H9 (cell line): ENCODE results near the gene SMO. TPM values are rescaled to one million over a fixed set of nuclear protein-coding genes. Genes with fewer than 3 reads are reported as not detected.

Experiments
- DNase-seq: peaks from one replicate; pipeline ENCODE4 v3.0.0-alpha.2; 2017
- H2AFZ ChIP-seq: one replicate; pipeline ENCODE4 v1.6.1; 2013; ENCODE audit warnings: mild to moderate bottlenecking, low read length, control low read depth, moderate library complexity
- H2AK5ac ChIP-seq: 2 replicates; pipeline ENCODE4 v1.6.1; 2013; ENCODE audit warnings: low read length, control low read depth, mixed read lengths; ENCODE audit not compliant: insufficient read length
- H2BK120ac ChIP-seq: one replicate; pipeline ENCODE4 v1.6.1; 2013; ENCODE audit warnings: low read depth, mild to moderate bottlenecking, low read length, control low read depth, inconsistent platforms; ENCODE audit not compliant: poor library complexity, severe bottlenecking
- H2BK12ac ChIP-seq: 2 replicates; pipeline ENCODE4 v1.6.1; 2013; ENCODE audit warnings: low read length, control low read depth, mixed read lengths, low read depth; ENCODE audit not compliant: insufficient read length
- H2BK15ac ChIP-seq: 2 replicates; pipeline ENCODE4 v1.6.1; 2013; ENCODE audit warnings: low read depth, low read length, control low read depth
- H2BK20ac ChIP-seq: one replicate; pipeline ENCODE4 v1.6.1; 2013; ENCODE audit warnings: low read depth, mild to moderate bottlenecking, low read length, control low read depth, inconsistent platforms; ENCODE audit not compliant: poor library complexity, severe bottlenecking
- H2BK5ac ChIP-seq: 2 replicates; pipeline ENCODE4 v1.6.1; 2013; ENCODE audit warnings: low read length, control low read depth, mixed read lengths; ENCODE audit not compliant: insufficient read length
- H3K14ac ChIP-seq: 2 replicates; pipeline ENCODE4 v1.6.1; 2013; ENCODE audit warnings: low read length, control low read depth; ENCODE audit not compliant: insufficient read depth
- H3K18ac ChIP-seq: 2 replicates; pipeline ENCODE4 v1.6.1; 2013; ENCODE audit warnings: low read depth, mild to moderate bottlenecking, mixed read lengths, low read length, control low read depth; ENCODE audit not compliant: insufficient read length
- H3K23ac ChIP-seq: 2 replicates; pipeline ENCODE4 v1.6.1; 2013; ENCODE audit warnings: low read length, control low read depth, mixed read lengths, low read depth; ENCODE audit not compliant: insufficient read length
- H3K23me2 ChIP-seq: 2 replicates; pipeline ENCODE4 v1.6.1; 2013; ENCODE audit warnings: low read depth, mild to moderate bottlenecking, mixed read lengths, low read length, control low read depth; ENCODE audit not compliant: insufficient read length, poor library complexity, severe bottlenecking
- H3K27ac ChIP-seq: 2 replicates; pipeline ENCODE4 v1.5.1; 2013; ENCODE audit warnings: low read length, control low read depth, mixed read lengths, low read depth; ENCODE audit not compliant: insufficient read length
- H3K27me3 ChIP-seq: 2 replicates; pipeline ENCODE4 v1.6.1; 2013; ENCODE audit warnings: low read length, control low read depth, inconsistent platforms; ENCODE audit not compliant: insufficient read depth
- H3K4ac ChIP-seq: 2 replicates; pipeline ENCODE4 v1.6.1; 2013; ENCODE audit warnings: low read depth, mild to moderate bottlenecking, control low read depth, inconsistent platforms, low read length, moderate library complexity
- H3K4me1 ChIP-seq: 2 replicates; pipeline ENCODE4 v1.6.1; 2013; ENCODE audit warnings: low read length, control low read depth, inconsistent platforms; ENCODE audit not compliant: insufficient read depth
- H3K4me2 ChIP-seq: 2 replicates; pipeline ENCODE4 v1.6.1; 2013; ENCODE audit warnings: low read length, control low read depth, mixed read lengths; ENCODE audit not compliant: insufficient read length, insufficient read depth
- H3K56ac ChIP-seq: 2 replicates; pipeline ENCODE4 v1.6.1; 2013; ENCODE audit warnings: low read depth, mild to moderate bottlenecking, mixed read lengths, low read length, control low read depth; ENCODE audit not compliant: insufficient read length
- H3K79me1 ChIP-seq: 2 replicates; pipeline ENCODE4 v1.6.1; 2013; ENCODE audit warnings: low read depth, mild to moderate bottlenecking, moderate library complexity, low read length, control low read depth, inconsistent platforms; ENCODE audit not compliant: insufficient read depth, poor library complexity, severe bottlenecking
- H3K79me2 ChIP-seq: 2 replicates; pipeline ENCODE4 v1.6.1; 2013; ENCODE audit warnings: low read length, control low read depth, inconsistent platforms; ENCODE audit not compliant: insufficient read depth
- H3K9ac ChIP-seq: 2 replicates; pipeline ENCODE4 v1.6.1; 2013; ENCODE audit warnings: low read length, control low read depth, mixed read lengths; ENCODE audit not compliant: insufficient read length; ENCODE audit errors: extremely low read depth
- H3K9me3 ChIP-seq: one replicate; pipeline ENCODE4 v1.6.1; 2013; ENCODE audit warnings: low read depth, low read length, inconsistent platforms; ENCODE audit not compliant: control insufficient read depth
- H3T11ph ChIP-seq: one replicate; pipeline ENCODE4 v1.6.1; 2013; ENCODE audit warnings: mild to moderate bottlenecking, low read length, control low read depth, inconsistent platforms
- H4K20me1 ChIP-seq: one replicate; pipeline ENCODE4 v1.6.1; 2013; ENCODE audit not compliant: control insufficient read depth, insufficient read length, insufficient read depth
- H4K5ac ChIP-seq: 2 replicates; pipeline ENCODE4 v1.6.1; 2013; ENCODE audit warnings: low read depth, mild to moderate bottlenecking, mixed read lengths, low read length, control low read depth; ENCODE audit not compliant: insufficient read length
- H4K8ac ChIP-seq: replicated peaks from 2 replicates; pipeline ENCODE4 v1.6.1; 2013; ENCODE audit warnings: low read length, control low read depth, mixed read lengths, low read depth; ENCODE audit not compliant: insufficient read length
- H4K91ac ChIP-seq: 2 replicates; pipeline ENCODE4 v1.6.1; 2013; ENCODE audit warnings: low read depth, mild to moderate bottlenecking, moderate library complexity, mixed read lengths, low read length, control low read depth; ENCODE audit not compliant: insufficient read length
- H3K27ac Mint-ChIP-seq, 3 experiments: 2 replicates in 2 of 3; 3 replicates in 1 of 3; pipeline ENCODE4 v1.8.0; 2020 to 2021; ENCODE audit warnings: mixed read lengths in 3 of 3, mild to moderate bottlenecking in 1 of 3, moderate library complexity in 1 of 3
- H3K27me3 Mint-ChIP-seq: 2 replicates; pipeline ENCODE4 v1.8.0; 2021; ENCODE audit warnings: low read depth, mild to moderate bottlenecking, moderate library complexity, mixed read lengths
- H3K36me3 Mint-ChIP-seq, 3 experiments: 2 replicates in 2 of 3; 3 replicates in 1 of 3; pipeline ENCODE4 v1.8.0; 2020 to 2021; ENCODE audit warnings: low read depth in 3 of 3, mixed read lengths in 3 of 3; ENCODE audit not compliant: insufficient read depth in 1 of 3
- H3K4me1 Mint-ChIP-seq, 2 experiments: 2 replicates each; pipeline ENCODE4 v1.8.0; 2020; ENCODE audit warnings: mixed read lengths in 2 of 2
- H3K4me3 Mint-ChIP-seq, 2 experiments: 2 replicates in 1 of 2; 3 replicates in 1 of 2; pipeline ENCODE4 v1.8.0; 2020 to 2021; ENCODE audit warnings: mild to moderate bottlenecking in 2 of 2, mixed read lengths in 2 of 2, moderate library complexity in 1 of 2
- H3K9me3 Mint-ChIP-seq, 2 experiments: 2 replicates in 1 of 2; 3 replicates in 1 of 2; pipeline ENCODE4 v1.8.0; 2020; ENCODE audit warnings: mild to moderate bottlenecking in 2 of 2, mixed read lengths in 2 of 2, moderate library complexity in 1 of 2
- CTCF ChIP-seq: fragments of 200-600 bp; sonication (generic); conservative IDR thresholded peaks from 3 replicates; pipeline ENCODE4 v1.8.0; 2021; ENCODE audit warnings: antibody characterized with exemption, mild to moderate bottlenecking
- WGBS: extraction: QIAGEN DNeasy Blood & Tissue Kit; methylation state at CpG from one replicate; pipeline ENCODE4 v1.1.7; 2013; ENCODE audit warnings: missing lambda C conversion rate, low lambda C conversion rate, mixed read lengths; ENCODE audit not compliant: insufficient read length; ENCODE audit errors: extremely low coverage; 5-methylcytosine and 5-hydroxymethylcytosine counted together
- total RNA-seq: library from RNA; stranded (reverse); gene quantifications from 2 replicates; pipeline ENCODE4 v1.2.1, GENCODE V29; 2021

Gene SMO
- total RNA-seq, 1 experiment from 2014 or later = 66.8 TPM

GRCh38 chr7:129197771-129198170, 9.3 kb downstream of the SMO start:
- Histone ChIP-seq H3K56ac (no peak overlapping the region), H3K27me3 (no peaks in the 10 kb centered on the region), H3K4ac (no peak overlapping the region), H3K27ac (no peak overlapping the region), H4K8ac (no peak overlapping the region), H3K9ac (no peak overlapping the region), H3K79me2 (peaks cover 3% of the 10 kb centered on the region; the same call in 1 of the 2 replicates), H3K79me1 (peaks cover 6% of the 10 kb centered on the region), H3K23me2 (no peaks in the 10 kb centered on the region), H3K23ac (no peak overlapping the region), H2BK5ac (no peak overlapping the region), H2BK20ac (no peak overlapping the region), H2BK120ac (no peak overlapping the region), H3K9me3 (no peaks in the 10 kb centered on the region), H4K5ac (no peak overlapping the region), H2BK15ac (no peak overlapping the region), H2AFZ (no peak overlapping the region), H4K91ac (no peak overlapping the region), H3K4me1 (no peaks in the 10 kb centered on the region), H3K14ac (no peak overlapping the region), H2BK12ac (no peak overlapping the region), H2AK5ac (no peak overlapping the region), H3K4me2 (no peak overlapping the region), H4K20me1 (peaks cover 2% of the 10 kb centered on the region), H3K18ac (no peak overlapping the region), H3T11ph (no peak overlapping the region)
- H3K27me3 Mint-ChIP-seq = no peaks in the 10 kb centered on the region
- TF ChIP-seq CTCF = no peak
- peaks cover 0 to 8% of the 10 kb centered on the region in 2 experiments; a peak in 1 of 5 replicates for H3K9me3 Mint-ChIP-seq
- DNase-seq = no peak
- peaks cover 11 to 45% (median 42%) of the 10 kb centered on the region in 3 experiments for H3K36me3 Mint-ChIP-seq
- no CpG with 5 or more reads among the region's 4 CpGs for WGBS
- no peak overlapping the region for H3K4me3 Mint-ChIP-seq
- H3K27ac Mint-ChIP-seq = no peak overlapping the region
- H3K4me1 Mint-ChIP-seq = peaks cover 0 to 2% of the 10 kb centered on the region in 2 experiments; a peak in 1 of 4 replicates
